GM06990 (cell line): ENCODE measurements around the gene ELF3.
"Not testable (repeated sequence)": the region's sequence is repeated elsewhere in the genome, so short reads cannot be mapped to it uniquely, and the experiment has no call there.

ENCODE experiments used
- DNase-seq: peaks from one replicate; pipeline ENCODE4 v3.0.0-alpha.2; 2011; ENCODE audit not compliant: insufficient read length; ENCODE audit errors: extremely low read depth
- H3K27me3 ChIP-seq: replicated peaks from 2 replicates; pipeline ENCODE4 v1.6.0; 2011; ENCODE audit warnings: low read length; ENCODE audit not compliant: control insufficient read depth, insufficient read depth
- H3K36me3 ChIP-seq: 2 replicates; pipeline ENCODE4 v1.5.1; 2011; ENCODE audit warnings: low read length; ENCODE audit not compliant: control insufficient read depth, insufficient read depth
- H3K4me3 ChIP-seq: replicated peaks from 2 replicates; pipeline ENCODE4 v1.5.1; 2011; ENCODE audit warnings: low read depth, mild to moderate bottlenecking, control low read depth, low read length
- CTCF ChIP-seq: IDR thresholded peaks from 2 replicates; pipeline ENCODE4 v1.5.1; 2011; ENCODE audit warnings: low read length, control low read depth, mild to moderate bottlenecking, inconsistent platforms; ENCODE audit not compliant: insufficient read depth, poor library complexity, severe bottlenecking

The ELF3 gene

GRCh38 chr1:202018468-202019234, 8.3 kb downstream of the ELF3 start:
- no peaks in the 10 kb centered on the region; the same call in 1 of the 2 replicates for H3K27me3 ChIP-seq
- DNase-seq: no peak
- H3K36me3 ChIP-seq: no peaks in the 10 kb centered on the region
- H3K4me3 ChIP-seq: no peak overlapping the region
- no peak for TF ChIP-seq CTCF

GRCh38 chr1:202019235-202019558, 8.8 kb downstream of the ELF3 start:
- H3K27me3 ChIP-seq, H3K36me3 ChIP-seq, DNase-seq, H3K4me3 ChIP-seq: not testable (repeated sequence)

GRCh38 chr1:202023001-202023433, 12.6 kb downstream of the ELF3 start:
- H3K27me3 ChIP-seq: no peaks in the 10 kb centered on the region; the same call in 1 of the 2 replicates
- DNase-seq: no peak
- no peaks in the 10 kb centered on the region for H3K36me3 ChIP-seq
- no peak overlapping the region for H3K4me3 ChIP-seq
- no peak for TF ChIP-seq CTCF

GRCh38 chr1:202029171-202029665, 18.8 kb downstream of the ELF3 start:
- no peak for DNase-seq
- no peaks in the 10 kb centered on the region for H3K27me3 ChIP-seq
- TF ChIP-seq CTCF: no peak
- H3K36me3 ChIP-seq: no peaks in the 10 kb centered on the region
- no peak overlapping the region for H3K4me3 ChIP-seq

- H3K36me3 ChIP-seq: no peaks in the 10 kb centered on the region
- H3K4me3 ChIP-seq: no peak overlapping the region
- TF ChIP-seq CTCF: no peak
- DNase-seq: no peak
- H3K27me3 ChIP-seq: no peaks in the 10 kb centered on the region
These were observed 19.3 kb downstream of the ELF3 start for GRCh38 chr1:202029727-202030126.

GRCh38 chr1:202031796-202032195, 21.4 kb downstream of the ELF3 start:
- H3K4me3 ChIP-seq: no peak overlapping the region
- no peak for DNase-seq
- no peaks in the 10 kb centered on the region for H3K36me3 ChIP-seq
- TF ChIP-seq CTCF: no peak
- H3K27me3 ChIP-seq: no peaks in the 10 kb centered on the region
